Upper lobe of left lung (tissue), 4 donors: ENCODE measurements around the gene MEIS1.

Experiments used
- POLR2A ChIP-seq, 4 donors: fragments of 450-650 bp; IDR thresholded peaks; one replicate each; pipeline ENCODE4 v1.5.1; 2016 to 2017; ENCODE audit warnings: antibody characterized with exemption in 4 of 4, mild to moderate bottlenecking in 2 of 4
- POLR2AphosphoS5 ChIP-seq, 2 donors: sonication (generic); formaldehyde crosslinking; IDR thresholded peaks; one replicate each; pipeline ENCODE4 v1.5.1; 2017; ENCODE audit warnings: antibody characterized with exemption in 2 of 2

DNA sequence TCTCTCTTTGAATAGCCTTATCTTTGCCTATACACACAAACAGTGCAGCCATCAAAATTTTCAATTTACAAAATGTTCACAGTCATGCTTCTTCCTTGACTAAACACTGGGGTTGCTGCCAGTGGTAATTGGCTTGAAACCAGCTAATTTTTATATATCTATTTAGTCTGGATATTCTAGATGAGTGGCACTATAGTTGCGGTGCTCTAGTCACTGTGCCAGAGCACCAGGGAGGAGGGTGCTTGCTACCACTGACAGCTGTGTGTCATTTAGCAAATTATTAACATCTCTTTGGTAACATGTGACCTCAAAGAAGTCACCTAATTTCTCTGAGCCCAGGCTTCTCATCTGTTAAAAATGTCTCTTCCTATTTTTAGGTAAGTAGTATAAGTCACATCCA lies 130.4 kb downstream of the MEIS1 start:
- TF ChIP-seq POLR2AphosphoS5 (IDR thresholded peaks at IDR 0.05) (no peak), POLR2A (IDR thresholded peaks at IDR 0.05) (no peak)
